GM11168 (cell line): ENCODE results near the gene PHF19.

Experiments
- in situ Hi-C: fragments of 300-500 bp; cut with MboI; formaldehyde crosslinking; loops from one replicate; pipeline ENCODE4 v1.12.0; 2022; ENCODE audit warnings: low sequenced_read_pairs; ENCODE audit not compliant: unreplicated experiment

Gene PHF19

DNA sequence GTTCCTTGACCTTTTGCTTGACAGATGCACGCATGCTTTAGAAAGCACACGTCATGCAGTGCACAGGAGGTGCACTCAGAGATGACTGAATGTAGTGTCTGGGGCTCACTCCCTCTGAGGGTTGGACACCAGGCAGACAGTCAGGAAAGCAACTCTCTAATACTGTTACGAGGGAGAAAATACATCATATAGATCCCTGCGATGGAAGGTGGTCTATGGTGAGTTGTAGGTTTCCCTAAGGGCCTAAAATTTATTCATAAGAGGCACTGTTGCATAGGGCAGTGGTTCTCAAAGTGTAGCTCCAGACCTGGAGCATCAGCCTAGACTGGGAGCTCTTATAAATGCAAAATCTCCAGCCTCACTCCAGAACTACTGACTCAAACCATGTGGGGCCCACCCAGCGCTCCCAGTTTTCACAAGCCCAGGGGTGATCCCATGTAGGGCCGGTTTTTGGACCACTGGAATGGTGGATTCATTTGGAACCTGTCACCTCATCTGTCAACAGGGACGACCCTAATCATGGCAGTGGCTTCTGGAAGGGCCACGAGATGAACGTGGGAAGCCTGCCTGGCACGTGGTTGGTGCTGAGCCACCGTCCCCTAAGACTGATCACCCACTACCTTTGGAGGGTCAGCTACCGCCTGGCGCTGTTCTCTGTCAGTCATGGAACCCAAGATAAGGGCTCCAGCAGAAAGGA, 16.8 kb upstream of the PHF19 start:
- in situ Hi-C loops: no loop called here

GRCh38 chr9:120892748-120893610, 16.0 kb upstream of the PHF19 start:
- in situ Hi-C loops: no loop called here

DNA sequence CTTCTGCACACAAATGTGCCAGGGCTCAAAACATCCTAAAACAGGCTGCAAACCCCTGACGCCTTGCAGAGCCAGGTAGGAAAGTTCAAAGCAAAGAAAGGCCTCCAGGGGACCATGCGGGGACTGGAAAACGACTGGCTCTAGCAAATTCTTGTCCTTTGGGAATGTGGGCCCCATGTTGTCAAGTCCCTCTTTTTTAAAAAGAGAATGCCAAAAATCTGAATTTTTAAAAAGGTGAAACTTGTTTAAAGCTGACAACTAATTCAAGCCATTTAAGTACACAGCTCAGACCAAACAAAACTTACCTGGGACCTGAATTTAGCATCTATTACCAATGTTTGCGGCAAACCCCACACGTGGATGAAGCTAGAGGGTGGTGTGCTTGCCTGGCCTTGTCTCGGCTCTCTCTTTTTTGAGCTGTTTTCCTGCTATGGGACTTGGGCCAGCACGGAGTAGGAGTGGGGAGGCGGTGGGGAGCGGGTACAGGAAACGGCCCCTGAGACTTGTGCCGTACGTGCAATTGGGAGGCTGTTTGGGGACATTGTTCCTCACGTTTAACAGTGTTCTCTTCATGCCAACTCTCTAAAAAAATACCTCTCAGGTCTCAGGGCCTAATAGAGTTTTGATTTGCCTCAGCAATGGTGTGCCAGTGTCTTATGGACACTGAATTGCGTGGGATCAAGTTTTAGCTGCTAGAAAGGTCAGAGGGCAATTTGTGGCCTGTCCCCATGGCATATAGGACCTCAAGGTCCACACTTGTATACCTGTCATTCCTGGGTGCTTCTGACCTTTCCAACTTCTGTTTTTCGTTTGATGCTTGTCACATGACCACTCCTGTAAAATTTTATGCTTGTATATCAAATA, 15.1 kb upstream of the PHF19 start:
- in situ Hi-C loops: no loop called here

DNA sequence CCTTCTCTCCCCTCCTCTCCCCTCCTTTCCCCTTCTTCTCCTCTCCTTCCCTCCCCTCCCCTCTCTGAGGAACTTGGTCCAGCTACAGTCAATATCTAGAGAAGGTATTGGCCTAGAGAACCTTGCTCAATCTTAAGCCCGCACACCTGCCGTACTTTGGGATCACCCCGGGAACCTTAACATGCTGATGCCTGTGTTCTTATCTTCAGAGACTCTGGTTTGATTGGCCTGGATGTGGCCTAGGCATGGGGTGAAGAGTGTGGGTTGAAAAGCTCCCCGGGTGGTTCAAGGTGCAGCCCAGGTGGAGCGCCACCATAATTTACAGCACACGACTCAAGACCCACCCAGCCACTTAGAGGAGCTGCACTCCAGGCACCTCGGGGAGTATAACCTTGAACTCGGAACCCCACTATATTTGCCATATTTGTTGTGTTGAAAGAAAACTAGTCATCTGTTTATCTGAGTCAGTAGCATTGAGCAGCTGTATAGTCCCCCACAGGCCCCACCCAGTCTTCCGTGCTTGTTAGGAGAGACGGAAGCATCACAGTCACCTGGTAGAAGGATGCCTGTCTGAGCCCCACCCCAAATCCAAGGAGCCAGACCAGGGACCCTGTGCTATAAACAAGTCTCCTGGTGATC, 14.4 kb upstream of the PHF19 start:
- in situ Hi-C loops: no loop called here

DNA sequence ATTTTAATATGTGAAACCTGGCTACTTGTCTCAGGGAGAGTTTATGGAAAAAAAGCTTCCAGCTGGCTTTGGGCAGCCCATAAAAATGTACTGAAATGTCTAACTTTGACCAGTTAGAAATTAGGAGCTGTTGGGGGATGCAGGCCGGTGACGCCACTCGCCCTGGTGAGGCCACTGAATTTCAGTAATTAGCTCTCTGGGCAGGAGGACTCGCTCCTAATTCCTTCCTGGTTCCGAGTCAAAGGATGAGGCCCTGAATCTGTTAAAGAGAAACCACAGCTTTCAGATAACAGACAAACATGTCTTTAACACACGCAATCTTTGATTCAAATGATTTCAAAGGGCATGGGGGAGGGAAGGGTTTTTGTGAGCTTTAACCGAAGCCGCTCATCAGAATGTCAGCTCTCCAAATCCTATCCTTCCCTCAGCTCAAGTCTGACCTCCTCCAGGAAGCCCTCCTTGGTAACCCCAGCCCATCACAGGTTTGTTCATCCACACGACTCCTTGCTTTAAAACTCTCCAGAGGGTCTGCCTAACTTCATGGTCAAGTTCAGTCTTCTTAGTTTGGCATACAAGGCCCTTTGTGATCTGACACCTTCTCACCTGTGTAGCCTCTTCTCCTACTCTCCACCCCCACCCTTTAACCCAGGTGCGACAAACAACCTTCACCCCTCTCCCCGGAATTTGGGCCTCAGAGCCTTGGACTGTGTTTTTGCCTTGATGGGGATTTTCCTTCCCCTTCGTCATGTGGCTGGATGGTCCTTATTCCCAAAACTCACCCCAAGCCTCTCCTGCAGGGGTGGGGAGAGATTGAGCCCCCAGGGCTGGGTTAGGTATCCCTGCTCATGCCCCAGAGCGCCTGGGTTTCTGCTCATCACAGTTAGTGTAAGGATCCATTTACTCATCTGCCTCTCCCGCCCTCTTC, 13.6 kb upstream of the PHF19 start:
- in situ Hi-C loops: no loop called here

DNA sequence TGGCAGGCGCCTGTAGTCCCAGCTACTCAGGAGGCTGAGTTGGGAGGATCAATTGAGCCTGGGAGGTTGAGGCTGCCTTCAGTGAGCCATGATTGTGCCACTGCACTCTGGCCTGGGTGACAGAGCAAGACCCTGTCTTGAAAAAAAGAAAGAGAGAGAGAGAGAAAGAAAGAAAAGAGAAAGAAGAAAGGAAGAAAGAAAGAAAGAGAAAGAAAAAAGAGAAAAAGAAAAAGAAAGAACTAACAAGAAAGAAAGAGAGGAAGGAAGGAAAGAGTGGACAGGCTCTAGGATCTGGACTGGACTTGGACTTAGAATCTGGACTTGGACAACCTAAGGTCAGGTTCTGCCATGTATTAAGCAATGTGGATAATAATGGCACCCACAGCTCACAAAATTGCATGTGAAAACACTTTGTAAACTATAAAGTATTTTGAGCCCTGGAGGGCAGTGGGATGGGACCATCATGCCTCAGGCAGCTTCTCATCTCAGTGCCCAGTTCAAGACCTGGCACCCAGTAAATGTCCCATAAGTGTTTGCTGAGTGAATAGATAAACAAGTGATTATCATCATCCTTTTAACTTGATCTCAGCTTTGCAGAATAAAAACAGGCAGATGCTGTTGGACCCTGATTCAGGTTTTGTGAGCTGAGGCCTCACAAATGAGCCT, 12.8 kb upstream of the PHF19 start:
- in situ Hi-C loops: no loop called here

GRCh38 chr9:120888626-120889025, 11.6 kb upstream of the PHF19 start:
- in situ Hi-C loops: no loop called here

DNA sequence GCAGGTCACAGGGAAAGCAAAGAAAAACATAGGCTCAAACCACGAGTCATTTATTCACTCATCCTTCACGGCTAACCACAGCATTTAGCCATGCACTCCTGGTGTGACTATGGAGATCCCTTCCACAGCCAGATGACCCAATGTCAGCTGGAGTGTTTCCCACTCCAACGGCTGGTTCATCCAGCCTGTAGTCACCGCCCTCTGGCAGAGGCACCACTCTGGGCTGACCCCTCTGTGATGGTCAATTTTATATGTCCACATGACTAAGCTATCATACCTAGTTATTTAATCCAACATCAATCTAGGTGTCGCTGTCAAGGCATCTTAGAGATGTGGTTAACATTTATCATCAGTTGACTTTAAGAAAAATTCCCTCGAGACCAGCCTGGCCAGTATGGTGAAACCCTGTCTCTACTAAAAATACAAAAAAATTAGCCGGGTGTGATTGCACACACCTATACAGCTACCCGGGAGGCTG, 9.5 kb upstream of the PHF19 start:
- in situ Hi-C loops: no loop called here

DNA sequence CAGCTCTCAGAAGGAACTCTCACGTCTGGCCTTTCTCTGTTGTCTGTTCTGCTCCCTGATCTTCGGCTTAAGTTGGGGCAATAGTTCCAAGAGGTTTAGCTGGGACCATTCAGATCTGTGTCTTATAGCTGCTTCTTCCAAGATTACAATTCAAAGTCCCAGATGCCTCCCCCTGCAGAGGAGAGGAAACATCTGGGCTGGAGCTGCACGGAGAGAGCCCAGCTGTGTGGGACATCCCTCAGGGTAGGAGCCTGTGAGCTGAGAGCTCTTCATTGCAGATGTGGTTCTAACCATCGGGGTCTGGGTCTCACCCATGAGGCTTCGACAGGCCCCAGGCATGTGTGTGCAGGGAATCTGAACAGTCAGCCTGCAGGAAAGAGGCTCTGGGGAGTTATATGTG, 9.0 kb upstream of the PHF19 start:
- in situ Hi-C loops: no loop called here

DNA sequence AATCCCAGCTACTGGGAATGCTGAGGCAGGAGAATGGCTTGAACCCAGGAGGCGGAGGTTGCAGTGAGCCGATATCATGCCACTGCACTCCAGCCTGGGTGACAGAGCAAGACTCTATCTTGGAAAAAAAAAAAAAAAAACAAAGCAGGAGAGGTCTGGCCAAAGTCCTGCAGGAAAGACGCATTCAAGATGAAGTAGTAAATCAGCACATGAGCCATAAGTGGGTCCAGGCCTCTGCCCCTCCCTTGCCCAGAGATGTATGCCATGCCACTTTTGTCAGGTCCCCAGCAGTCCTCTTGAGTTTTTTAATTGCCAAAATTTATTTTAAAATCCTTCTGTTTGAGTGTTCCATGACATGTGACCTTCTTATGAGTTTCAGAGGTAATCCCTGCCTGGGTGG, 8.5 kb upstream of the PHF19 start:
- in situ Hi-C loops: no loop called here

DNA sequence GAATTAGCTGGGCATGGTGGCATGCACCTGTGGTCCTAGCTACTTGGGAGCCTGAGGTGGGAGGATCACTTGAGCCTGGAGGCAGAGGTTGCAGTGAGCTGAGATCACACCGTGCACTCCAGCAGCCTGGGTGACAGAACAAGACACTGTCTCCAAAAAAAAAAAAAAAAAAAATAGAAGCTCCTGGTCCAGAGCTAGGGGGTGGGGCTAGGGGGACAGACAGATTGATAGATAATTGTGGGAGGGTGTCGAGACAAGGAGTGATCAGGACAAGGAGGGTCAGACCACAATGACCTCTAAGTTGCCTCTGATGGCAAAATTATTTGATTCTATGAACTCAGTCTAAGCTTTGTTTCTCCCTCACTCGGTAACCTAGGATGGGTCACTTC, 6.6 kb upstream of the PHF19 start:
- in situ Hi-C loops: no loop called here

DNA sequence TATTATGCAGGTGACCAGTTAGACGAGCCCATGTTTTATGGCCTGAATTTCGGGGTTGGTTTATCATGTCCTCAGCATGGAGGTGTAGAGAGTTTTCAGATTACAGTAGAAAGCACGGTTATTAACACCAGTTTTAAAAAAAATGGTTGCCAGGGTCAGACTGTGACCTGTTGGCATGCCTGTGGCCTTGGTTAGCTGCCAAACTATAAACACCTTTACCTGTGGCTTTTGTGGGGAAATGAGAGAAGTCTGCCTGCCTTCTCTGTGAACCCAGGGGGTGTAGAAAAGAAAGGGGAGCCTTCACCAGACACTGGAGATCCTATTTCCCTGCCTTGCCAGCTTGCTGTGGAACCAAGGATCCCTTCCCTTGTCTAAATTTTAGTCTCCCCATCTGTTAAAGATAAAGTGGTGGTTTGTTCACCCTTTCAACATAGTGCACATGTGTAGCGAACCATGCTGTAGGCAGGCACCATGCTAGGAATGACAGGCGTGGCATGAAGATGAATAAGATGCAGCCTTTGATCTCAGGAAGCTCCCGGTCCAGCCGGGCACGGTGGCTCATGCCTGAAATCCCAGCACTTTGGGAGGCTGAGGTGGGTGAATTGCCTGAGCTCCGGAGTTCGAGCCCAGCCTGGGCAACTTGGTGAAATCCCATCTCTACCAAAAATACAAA, 6.1 kb upstream of the PHF19 start:
- in situ Hi-C loops: no loop called here

DNA sequence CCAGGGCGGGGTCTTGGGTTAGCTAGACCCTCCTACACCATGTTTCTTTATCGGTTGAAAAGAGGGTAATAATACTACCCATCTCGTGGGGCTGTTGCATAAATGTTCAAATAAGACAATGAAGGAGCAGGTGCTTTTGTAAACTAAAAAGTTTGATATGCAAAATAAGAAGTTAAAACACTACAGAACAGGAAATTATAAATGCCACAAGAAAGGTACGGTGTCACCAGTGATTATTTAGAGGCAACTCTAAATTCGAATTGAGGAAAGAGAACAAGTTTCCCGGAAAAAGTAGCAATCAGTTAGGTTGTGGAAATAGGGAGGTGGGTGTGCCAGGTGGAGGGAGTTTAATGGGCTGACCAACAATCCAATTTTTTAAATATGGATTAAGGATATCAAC, 2.5 kb upstream of the PHF19 start:
- in situ Hi-C loops: no loop called here

DNA sequence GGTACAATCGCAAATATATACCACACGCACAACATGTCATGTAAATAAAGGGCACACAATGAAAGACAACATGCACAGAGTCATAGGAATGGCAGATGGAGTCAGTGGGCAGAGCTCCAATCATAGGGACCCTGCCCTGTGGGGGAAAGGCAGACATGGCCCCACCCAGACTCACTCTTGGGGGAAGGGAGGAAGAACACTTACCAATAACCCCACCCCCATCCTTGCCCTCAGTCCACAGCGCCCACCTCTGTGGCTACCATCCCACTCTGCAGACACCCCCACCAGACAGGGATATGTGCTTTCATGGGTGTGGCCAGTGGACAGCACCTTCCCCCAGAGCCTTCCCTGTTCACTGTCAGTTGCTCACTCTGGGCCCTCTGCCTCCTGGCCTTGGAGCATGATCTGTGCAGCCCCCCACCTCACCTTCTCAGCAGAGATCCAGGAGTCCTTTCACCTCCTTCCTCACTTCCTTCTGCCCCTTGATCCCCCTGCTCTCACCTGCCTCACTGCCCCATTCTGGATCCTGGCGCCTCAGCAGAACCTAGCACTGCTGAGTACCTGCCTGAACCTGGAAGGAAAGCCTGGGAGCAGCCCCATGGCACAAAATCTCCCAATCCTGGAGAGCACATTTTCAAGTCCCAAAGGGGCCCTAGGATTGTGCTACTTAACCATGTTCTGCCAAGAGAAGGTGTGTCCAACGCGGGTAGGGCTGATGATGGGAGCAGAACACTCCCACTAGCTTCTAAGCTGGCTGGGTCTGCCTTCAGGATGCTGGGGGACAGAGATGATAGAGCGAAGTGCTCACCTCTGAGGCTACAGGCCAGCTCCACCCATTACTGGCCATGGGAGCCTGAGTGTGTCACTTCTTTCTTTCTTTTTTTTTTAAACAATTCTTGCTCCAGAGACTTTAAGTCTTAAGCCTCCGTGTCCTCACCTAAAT, 1.5 kb upstream of the PHF19 start:
- in situ Hi-C loops: no loop called here

DNA sequence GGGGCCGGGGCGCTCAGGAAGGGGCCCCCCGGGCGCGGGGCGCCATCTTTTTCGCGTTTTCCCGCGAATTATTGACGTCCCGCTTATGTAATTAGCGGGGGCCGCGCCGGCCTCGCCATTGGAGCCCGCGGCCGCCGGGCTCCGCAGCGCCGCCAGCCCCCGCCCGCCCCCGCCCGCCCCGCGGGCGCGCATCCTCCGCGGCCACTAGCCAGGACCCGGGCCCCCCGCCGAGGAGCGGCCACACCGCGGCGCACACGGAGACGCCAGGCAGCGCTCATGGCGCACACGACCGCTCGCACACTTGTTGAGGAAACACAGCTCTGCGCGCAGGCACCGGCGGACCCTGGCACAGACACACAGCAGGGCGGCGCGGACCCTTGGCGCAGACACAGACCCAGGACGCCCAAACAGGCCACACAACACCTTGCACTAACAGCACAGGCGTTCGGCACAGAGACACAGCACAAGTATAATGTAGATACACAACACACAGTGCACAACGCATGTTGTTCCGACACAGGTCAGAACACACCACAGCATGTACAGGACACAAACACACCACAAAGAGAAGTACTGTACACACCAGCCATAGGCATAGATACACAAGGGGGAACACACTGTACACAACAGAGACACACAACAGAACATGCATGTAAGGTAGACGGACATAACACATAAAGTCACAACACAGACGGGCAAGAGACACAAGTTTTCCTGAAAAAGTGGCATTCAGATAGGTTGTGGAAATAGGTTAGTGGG, 467 bp upstream of the PHF19 start:
- in situ Hi-C loops: no loop called here
